ENCODE data around the gene KRT81.
A peak's percentile ranks its signal among the peaks of the same experiment; 100 is the strongest.
"Not testable (repeated sequence)": the region's sequence is repeated elsewhere in the genome, so short reads cannot be mapped to it uniquely, and the experiment has no call there.

Gene KRT81

GRCh38 chr12:52294803-52295202, 3.5 kb upstream of the KRT81 start:
- DNase-seq = no peak

GRCh38 chr12:52293926-52294325, 2.6 kb upstream of the KRT81 start:
- no peak for DNase-seq

GRCh38 chr12:52290483-52291134, 725 bp downstream of the KRT81 start:
- not testable (repeated sequence) for DNase-seq

- DNase-seq = not testable (repeated sequence)
Observed at GRCh38 chr12:52287816-52288805, 3.2 kb downstream of the KRT81 start.

GRCh38 chr12:52286857-52287785, 4.2 kb downstream of the KRT81 start:
- DNase-seq = not testable (repeated sequence)

- no peak for DNase-seq
Observed at GRCh38 chr12:52285851-52286530, 5.3 kb downstream of the KRT81 start.

GRCh38 chr12:52285172-52285745, 6.1 kb downstream of the KRT81 start:
- DNase-seq = no peak

GRCh38 chr12:52284562-52285171, 6.7 kb downstream of the KRT81 start:
- no peak for DNase-seq

GRCh38 chr12:52280796-52281560, 10.4 kb downstream of the KRT81 start:
- no peak for DNase-seq

GRCh38 chr12:52280319-52280795, 11.0 kb downstream of the KRT81 start:
- no peak for DNase-seq

GRCh38 chr12:52279422-52280318, 11.7 kb downstream of the KRT81 start:
- no peak for DNase-seq

- DNase-seq = peak; percentile 13
Observed at GRCh38 chr12:52278575-52279421, 12.5 kb downstream of the KRT81 start.

GRCh38 chr12:52277486-52278245, 13.7 kb downstream of the KRT81 start:
- DNase-seq = no peak

GRCh38 chr12:52275686-52276085, 15.6 kb downstream of the KRT81 start:
- DNase-seq = no peak

- DNase-seq = no peak
Observed at GRCh38 chr12:52274521-52275120, 16.7 kb downstream of the KRT81 start, which contains the start of gene KRT86. KRT86 (plus strand) TSS chr12:52274645; CDS start chr12:52301917, 27,272 bp downstream.

GRCh38 chr12:52271158-52271557, 20.2 kb downstream of the KRT81 start:
- DNase-seq = no peak

- no peak for DNase-seq
Observed at GRCh38 chr12:52270541-52271070, 20.7 kb downstream of the KRT81 start.
